ENCODE data around the gene C1QTNF2.

C1QTNF2 gene

GRCh38 chr5:160305319-160305718 is 65.1 kb downstream of the C1QTNF2 start:
- FAIRE-seq (no peak), DNase-seq (ENCODE audit: low spot score) (no peak)

- FAIRE-seq: no peak
- DNase-seq (ENCODE audit: low spot score): no peak
Measured at GRCh38 chr5:160303690-160304089, 66.7 kb downstream of the C1QTNF2 start.

GRCh38 chr5:160298189-160298588 is 72.2 kb downstream of the C1QTNF2 start:
- FAIRE-seq: no peak

GRCh38 chr5:160297776-160298175 is 72.7 kb downstream of the C1QTNF2 start:
- FAIRE-seq (no peak), DNase-seq (ENCODE audit: low spot score) (no peak)

More at GRCh38 chr5:160298189-160298588, 72.2 kb downstream of the C1QTNF2 start:
- no peak for DNase-seq (ENCODE audit: low spot score)
